HG03060 (cell line): ENCODE data around the gene IFNL1.
"Not testable (repeated sequence)": the region's sequence is repeated elsewhere in the genome, so short reads cannot be mapped to it uniquely, and the experiment has no call there.

ENCODE experiments used
- ATAC-seq: cut with Tn5 transposase; IDR thresholded peaks from one replicate; pipeline ENCODE4 v1.9.1; 2021; ENCODE audit warnings: low read depth, moderate number of reproducible peaks; ENCODE audit not compliant: unreplicated experiment

Gene IFNL1

GRCh38 chr19:39328046-39328705 is 32.0 kb downstream of the IFNL1 start:
- ATAC-seq, result no peak

GRCh38 chr19:39329948-39330347 is 33.7 kb downstream of the IFNL1 start:
- no peak for ATAC-seq

DNA sequence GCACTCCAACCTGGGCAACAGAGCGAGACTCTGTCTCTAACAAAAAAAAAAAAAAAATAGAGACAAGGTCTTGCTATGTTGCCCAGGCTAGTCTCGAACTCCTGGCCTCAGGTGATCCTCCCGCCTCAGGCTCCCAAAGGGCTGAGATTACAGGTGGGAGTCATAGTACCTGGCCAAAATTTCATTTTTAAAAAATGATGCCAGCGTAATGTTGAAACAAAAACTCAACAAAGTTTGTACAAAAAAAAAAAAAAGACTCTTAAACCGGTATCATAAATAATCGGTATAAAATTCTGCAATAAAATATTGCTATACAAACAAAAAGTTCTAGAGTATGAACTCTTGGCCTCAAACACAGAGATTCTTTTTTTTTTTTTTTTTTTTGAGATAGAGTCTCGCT is 36.1 kb downstream of the IFNL1 start:
- no peak for ATAC-seq

DNA sequence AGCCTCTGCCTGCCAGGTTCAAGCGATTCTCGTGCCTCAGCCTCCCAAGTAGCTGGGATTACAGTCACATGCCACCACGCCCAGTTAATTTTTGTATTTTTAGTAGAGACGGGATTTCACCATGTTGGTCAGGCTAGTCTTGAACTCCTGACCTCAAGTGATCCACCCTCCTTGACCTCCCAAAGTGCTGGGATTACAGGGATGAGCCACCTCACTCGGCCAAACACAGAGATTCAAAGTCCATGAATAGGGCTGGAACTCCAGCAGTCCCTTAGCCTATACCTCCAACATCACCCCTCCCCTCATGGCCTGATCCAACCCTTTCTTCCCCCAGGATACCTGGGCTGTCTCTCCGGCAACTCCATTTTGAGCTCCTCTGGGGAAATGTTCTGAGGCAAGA is 36.5 kb downstream of the IFNL1 start:
- ATAC-seq, result not testable (repeated sequence)

- ATAC-seq, result no peak
Measured at GRCh38 chr19:39333507-39333906, 37.3 kb downstream of the IFNL1 start.

DNA sequence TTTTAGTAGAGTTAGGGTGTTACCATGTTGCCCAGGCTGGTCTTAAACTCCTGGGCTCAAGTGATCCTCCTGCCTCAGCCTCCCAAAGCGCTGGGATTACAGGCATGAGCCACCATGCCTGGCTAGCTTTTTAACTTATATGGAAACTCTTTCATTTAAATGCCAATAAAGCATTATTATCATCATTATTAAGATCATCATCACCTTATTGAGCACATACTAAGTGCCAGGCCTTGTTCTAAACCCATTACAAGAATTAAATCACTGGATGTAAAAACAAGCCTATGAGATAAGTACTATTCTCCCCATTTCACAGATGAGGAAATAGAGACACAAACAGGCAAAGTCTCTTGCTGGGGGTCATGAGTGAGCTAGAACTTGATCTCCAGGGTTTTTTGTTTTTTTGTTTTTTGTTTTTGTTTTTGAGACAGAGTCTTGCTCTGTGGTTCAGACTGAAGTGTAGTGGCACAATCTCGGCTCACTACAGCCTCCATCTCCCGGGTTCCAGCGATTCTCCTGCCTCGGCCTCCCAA is 38.3 kb downstream of the IFNL1 start:
- ATAC-seq, result no peak

DNA sequence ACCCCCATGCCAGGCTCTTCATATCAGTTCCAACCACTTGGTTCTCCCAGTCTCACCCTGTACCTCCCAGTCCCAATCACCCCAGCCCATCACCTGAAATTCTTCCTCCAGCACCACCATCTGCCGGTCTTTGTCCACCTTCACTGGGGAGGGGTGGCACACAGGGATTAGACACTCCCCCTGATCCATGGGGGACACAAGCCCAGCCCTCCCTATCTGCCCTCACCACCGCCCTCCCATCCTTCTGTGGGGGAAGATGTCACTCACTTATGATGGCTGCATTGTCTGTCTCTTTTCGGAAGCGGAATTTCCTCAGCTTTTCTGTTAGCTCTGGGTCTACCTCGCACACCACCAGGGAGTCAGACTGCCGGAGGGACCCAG is 39.0 kb downstream of the IFNL1 start:
- ATAC-seq, result no peak

- ATAC-seq, result no peak
Measured at GRCh38 chr19:39336483-39336882, 40.3 kb downstream of the IFNL1 start.

- no peak for ATAC-seq
Measured at GRCh38 chr19:39339674-39340073, 43.5 kb downstream of the IFNL1 start.

- not testable (repeated sequence) for ATAC-seq
Measured at GRCh38 chr19:39340156-39340555, 43.9 kb downstream of the IFNL1 start.

GRCh38 chr19:39341129-39341718 is 45.0 kb downstream of the IFNL1 start:
- no peak for ATAC-seq

DNA sequence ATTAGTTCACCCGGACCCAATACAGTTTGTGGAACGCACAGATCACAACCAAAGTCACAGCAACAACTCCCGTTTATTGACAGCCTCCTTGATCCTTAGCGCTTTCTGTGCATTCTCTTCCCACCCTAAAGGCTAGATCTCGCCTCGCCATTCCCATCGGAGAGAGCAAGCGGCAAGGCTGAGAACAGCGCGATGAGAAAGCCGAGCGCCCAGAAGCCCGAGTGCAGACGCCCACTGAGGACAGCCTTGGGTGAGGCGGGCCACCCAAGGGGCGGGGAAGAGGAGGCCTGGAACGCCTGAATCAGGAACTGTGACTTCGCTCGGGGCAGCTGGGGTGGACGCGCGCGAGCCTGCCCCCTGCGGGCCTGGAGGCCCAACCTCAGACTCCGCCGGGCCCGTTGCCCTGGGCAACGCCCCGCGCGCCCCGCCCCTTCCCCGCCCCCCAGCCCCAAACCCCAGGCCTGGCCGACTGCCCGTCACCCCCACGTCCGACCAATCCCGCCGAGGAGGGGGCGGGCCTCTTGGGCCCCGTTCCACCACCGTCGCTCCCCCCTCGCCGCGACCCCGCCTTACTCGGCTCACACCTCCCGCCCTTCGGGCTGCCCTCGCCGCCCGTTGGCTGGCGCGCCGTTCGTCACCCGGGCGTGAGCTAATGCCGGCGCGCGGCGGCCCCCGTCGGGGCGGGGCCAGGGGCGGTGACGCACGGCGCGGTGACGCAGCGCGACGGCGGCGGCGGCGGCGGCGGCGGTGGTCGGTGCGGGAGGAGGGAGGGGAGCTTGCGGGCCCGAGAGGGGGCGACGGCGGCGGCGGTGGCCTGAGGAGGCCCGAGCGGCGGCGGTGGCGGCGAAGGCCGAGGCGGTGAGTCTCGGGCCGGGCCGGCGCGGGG is 45.8 kb downstream of the IFNL1 start, which contains the start of gene SAMD4B:
SAMD4B (plus strand) TSS at position 703 of the 886 bp plus-strand sequence. CDS start 14,473 bp downstream, outside the sequence.
- peak; percentile 89 for ATAC-seq

DNA sequence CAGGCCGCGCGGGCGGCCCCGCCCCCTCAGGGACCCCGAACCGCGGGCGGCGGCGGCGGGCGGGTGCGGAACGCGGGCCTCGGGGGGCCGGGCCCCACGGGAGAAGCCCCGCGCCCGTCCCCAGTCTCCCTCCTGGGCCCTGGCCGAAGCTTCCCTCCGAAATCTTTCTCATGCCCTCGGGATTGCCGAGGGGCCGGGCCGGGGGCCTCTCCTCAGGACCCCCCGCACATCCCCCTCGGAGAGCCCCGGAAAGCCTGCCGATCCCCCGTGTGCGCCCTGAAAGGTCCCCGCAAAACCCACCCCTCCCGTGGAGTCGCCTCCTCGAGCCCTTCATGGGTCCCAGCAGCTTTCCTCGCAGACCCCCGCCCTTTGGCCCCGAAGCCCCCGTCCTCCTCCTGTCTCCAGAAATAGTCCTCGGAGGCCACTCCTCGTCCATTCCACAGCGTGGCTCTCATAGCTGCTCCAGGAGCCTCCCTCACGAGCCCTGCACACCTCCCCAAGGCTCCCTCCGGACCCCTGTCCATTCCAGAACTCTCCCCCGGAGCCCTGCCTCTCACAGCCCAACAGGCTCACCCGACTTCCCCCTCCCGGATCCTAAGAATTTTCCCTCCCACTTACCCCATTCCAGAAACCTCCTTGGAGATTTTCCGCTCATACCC is 46.6 kb downstream of the IFNL1 start:
- ATAC-seq, result no peak

DNA sequence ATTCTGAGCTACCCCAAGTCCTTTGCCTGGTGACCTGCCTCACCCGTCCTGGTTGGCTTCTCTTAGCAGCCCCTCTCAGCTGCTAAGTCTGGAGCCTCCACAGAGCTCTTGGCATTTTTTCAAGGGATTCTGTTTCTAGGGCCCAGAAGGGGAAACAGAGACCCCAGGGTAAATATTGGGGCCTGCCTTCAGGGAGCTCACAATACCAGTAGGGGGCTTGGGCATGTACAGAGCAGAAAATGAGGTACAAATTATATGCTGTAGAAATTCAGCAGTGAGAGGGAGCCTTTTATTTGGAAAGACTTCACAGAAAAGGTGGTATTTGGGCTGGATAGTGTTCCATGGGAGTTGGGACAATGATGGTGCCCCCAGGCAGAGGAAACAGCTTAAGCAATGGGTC is 49.7 kb downstream of the IFNL1 start:
- no peak for ATAC-seq

- no peak for ATAC-seq
Measured at GRCh38 chr19:39347332-39348164, 51.3 kb downstream of the IFNL1 start.
